HTERT RPE-1 (cell line): Measurements from ENCODE around the gene LSG1.

Experiments used
- in situ Hi-C: fragments of 300-500 bp; cut with MboI; formaldehyde crosslinking; loops from 4 replicates; pipeline ENCODE4 v1.14.3; 2020; ENCODE audit warnings: low sequenced_read_pairs

The LSG1 gene

DNA sequence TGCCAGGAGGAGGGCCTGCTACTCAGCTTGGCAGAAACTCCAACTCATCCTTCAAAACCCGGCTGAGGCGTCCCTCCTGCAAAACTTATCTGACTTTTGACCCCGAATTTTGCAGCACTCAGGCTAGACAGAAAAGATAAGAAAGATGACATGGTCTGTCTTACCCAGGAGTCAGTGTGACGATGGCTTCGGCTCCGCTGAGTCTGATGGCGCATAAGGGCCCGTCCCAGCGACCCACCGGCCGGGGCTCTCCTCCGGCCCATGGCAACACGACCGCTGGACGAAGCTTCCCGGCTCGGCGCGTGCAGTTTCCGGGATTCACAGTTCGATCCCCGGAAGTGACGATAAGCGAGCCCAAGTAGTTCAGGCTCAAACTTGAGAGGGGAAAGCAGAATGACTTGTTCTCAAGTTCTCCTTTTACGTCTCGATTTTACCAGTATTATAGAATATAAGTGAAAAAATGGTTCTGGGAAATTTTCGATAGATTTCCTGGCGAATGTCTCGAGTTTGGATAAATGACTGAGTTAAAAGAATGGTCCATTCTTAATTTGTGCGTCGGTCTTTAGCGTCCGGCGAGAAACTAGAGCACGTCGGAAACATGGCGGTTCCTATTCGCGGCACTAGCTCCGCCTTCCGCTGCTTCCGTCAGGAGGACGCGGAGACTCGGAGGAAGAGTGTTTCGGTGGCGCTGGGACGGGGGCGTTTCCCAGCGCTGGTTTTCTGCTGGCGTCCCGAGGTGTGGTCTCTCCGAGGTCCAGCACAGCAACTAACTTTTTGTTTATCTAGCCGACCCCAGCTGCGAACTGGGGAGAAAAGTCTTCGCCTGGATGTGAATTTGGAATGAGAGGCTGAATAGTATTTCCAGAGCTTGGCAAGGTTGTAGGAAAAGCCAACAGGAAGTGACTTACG is at the start of gene LSG1:
LSG1 (minus strand) TSS at position 292 of the 909 bp plus-strand sequence; CDS start at position 263, 29 bp downstream.
- in situ Hi-C loops: no loop called here

DNA sequence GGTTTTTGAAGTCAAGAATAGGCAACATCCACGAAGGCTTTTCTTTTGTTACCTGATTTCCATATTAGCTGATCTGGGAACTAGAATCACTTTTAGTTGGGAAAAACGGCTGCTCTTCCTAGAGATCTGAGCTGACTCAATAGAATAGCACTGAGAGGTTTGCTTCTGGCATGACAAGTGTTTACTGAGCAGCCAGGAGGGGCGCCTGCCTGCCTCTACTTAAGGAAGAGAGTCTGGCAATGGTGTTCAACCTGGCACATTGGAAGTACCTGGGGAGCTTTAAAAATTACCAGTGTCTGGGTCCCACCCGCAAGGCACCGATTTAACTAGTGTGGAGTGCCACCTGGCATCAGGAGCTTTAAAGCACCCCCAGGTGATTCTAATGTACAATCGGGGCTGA is 48.1 kb upstream of the LSG1 start:
- in situ Hi-C loops: no loop called here

DNA sequence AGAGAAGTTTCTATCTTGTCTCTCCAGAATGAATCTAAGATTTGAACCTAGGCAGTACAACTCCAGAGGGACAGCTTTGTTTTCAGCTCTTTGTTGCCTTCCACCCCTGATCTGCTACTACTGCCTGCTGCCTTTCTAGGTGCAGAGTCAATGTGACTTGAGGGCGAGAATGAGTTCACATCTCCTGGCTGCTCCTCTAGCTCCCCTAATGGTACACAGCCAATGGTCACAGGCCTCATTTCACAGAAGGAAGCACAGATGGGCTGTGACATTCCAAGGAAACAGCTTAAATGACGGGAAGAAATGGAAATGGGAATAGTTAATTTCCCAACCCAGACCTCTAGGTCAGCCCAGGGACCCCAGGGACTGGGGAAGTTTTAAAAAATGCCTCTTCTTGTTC is 46.1 kb upstream of the LSG1 start:
- in situ Hi-C loops: no loop called here

DNA sequence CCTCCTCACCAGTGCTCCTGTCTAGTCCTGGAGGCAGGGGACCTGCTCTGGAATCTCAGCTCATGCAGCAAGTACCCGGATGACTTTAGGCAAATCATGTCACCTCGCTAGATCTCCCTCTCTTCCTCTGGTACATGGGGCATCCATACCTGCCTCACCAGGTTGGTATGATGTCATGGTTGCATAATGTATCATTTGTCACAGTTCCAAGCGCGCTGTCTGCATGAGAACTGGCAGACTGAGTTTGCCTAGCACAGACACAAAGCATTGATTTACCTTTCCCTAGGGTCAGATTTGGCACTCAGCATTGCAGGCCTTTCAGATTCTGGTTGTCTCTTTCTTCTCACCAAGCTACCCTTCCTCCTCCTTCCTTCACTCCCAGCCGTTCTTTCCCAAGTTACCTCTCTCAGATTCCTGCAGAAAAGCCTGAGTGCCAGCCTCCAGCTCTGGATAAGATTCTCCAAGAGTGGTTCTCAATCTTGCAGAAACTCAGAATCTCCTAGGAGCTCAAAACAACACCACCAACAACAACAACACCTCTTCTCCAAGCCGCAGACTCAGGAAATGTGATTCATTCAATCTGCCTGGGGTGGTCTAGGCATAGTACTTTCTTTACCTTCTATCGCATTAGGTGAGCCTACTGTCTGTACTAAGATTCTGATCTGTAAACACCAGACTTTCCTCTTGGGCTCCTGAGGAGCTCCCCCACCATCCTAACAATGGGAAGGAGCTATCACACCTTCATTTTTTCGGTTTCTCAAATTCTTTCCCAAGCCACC is 43.2 kb upstream of the LSG1 start:
- in situ Hi-C loops: no loop called here

DNA sequence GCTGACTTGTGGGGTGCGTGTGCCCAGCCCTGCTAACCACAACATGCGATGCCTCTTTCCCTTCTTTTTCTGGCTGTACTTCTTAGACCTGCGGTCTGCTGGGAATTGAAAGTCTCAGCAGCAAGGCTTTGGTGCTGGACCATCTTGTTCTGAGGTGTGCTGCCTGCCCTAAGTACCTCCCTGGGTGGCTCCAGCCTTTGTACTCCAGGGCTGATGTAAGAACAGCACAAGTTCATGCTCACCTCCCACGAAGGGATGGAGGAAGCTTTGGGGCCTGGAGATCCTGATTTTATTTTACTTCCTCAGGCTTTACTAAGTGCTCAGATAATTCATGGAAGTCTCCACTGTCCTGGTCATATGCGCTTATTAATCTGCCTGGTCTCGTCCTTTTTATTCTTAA is 42.6 kb upstream of the LSG1 start:
- in situ Hi-C loops: no loop called here

DNA sequence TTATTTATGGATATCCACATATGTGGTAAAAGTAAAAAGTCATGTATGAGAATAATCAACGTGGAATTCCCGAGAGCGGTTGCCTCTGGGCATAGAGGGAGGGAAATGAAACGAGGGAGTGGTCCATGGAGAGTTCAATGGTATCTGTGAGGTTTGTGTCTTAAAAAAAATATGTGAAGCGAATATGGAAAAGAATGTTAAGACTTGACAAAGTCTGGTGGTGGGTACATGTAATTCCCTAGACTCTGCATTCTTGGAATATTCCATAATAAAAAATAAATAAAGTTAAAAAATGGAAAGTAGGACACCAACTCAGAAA is 42.1 kb upstream of the LSG1 start:
- in situ Hi-C loops: no loop called here

DNA sequence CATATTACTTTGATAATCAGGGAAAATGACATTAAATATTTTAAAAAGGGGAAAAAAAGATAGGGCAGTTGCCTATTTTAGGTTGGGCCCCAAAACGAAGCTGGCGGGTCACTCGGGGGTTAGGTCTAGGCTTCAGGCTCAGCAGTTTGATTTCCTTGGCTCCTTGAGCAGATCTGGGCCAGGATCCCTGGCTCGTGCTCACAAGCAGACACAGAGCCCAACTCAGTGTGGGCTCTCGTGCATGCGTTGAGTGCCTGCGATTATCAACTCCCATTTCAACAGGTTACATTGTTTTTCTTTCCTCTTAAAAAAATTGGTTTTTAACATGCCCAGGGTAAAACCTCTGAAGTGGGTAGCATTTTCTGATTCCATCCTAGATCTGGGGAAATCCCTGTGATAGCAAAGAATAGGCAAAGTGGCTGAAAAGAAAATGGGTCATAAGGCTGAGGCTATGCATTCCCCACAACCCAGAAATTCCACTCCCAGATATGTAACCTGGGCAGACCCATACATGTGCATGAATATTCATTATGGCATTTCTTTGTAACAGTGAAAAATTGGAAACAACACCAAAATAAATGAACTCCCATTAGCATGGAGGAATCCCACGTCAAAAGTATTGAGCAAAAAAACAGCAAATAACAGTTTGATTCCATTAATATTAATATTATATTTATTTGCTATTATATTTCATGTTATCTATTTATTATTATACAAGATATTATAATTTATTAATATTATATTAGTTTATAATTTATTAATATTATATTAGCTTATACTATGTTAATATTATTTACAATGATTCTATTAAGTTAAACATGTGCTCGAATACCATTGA is 41.5 kb upstream of the LSG1 start:
- in situ Hi-C loops: no loop called here

DNA sequence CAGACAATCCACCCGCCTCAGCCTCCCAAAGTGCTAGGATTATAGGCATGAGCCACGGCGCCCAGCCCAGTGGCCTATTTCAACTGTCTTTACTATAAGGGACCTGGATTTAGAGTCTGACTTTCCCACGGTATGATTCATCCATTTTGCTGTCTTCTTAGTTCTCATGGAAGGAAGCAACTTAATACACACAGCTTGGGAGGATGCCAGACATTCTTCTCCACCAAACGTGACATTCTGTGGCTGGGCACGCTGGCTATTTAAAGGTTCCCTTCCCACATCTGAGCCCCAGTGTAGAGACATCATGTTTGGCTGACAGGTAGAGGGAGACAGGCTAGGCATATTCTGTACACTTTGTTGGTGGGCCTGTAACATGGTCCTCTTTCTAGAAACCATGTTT is 39.9 kb upstream of the LSG1 start:
- in situ Hi-C loops: no loop called here

DNA sequence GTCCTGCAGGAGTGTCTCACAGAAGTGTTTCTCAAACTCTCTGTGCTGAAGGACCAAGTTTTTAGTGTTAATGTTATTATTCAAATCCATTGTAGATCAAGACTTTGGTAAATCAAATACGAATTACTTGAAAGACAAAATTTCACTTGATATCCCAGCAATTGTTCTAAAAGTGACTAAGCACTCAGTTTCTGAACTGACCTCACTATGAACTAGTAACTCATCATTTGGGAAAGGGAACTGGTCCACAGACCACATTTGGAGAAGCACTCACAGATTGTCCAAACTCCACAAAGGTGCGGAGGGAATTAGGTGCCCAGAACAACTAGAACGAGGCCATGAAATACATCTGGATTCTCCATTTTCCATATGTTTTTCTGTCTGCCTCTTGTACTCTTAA is 39.3 kb upstream of the LSG1 start:
- in situ Hi-C loops: no loop called here

DNA sequence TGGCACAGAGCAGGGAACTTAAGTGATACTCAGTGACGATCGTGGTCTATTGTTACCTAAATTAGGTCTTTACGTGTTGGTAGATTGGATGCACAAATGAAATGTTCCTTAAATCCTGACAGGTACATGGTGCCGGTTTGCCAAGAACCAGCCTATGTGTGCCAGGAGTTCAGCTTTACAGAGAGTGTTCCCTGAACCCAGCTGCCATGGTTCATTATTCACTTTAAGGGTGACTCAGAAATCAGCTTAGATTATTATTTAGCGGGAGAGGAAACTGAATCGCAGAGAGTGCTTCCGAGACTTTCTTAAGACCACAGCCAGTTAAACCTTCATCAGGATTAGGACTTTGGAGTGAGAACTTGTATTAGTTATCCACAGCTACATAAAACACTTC is 35.2 kb upstream of the LSG1 start:
- in situ Hi-C loops: no loop called here

DNA sequence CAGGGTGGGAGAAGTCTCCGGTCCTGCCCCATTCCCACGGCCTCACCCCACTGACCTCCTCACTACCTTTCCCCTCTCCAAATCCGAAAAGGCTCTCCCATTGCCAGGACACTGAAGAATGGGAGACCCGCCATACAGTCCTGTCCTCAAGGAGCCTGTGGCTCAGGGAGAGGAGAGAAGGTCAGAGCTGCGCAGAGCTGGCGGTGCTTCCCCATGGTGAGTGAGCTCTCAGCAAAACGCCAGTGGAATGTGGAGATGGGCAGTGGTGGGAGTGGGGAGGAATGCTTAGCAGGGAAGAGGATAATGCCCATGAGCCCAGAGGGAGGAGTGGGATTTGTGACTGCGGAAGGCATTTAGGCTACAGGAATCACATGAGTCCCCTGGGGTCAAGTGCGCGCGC is 33.8 kb upstream of the LSG1 start:
- in situ Hi-C loops: no loop called here

DNA sequence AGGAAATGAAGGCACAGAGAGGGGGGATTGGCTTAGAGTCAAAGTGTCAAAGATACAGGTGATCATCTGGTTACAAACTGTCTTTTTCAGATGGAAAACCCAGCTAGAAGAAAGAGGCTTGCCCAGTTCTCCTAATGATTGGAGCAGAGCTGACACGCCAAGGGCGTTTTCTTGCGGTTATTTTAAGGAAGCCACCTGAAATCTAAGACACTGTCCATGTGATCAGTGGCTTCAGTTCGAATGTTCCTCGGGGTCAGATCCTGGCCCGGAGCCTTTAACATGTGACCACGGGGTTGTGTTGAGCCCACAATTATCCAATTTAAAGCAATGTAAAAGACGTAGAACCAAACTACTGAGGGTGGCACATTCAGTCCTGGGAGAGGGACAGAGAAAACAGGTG is 33.2 kb upstream of the LSG1 start:
- in situ Hi-C loops: no loop called here

DNA sequence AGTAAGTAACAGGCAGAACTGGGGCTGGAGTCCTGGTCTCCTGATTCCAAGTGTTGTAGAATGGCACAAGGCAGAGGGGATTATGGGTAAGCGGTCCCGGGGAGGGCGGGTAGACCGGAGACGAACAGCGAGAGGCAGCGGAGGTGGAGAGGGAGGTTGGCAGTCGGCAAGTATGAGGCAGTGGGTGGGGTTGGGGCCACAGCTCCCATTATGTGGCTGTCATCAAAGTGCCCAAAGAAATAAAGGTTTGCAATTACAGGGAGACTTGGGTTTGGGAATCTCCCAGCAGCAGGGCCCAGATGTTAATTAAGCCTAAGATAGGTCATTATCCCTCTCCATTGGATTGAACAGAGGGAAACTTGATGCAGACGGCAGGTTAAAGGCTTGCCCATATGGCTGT is 30.6 kb upstream of the LSG1 start:
- in situ Hi-C loops: no loop called here

DNA sequence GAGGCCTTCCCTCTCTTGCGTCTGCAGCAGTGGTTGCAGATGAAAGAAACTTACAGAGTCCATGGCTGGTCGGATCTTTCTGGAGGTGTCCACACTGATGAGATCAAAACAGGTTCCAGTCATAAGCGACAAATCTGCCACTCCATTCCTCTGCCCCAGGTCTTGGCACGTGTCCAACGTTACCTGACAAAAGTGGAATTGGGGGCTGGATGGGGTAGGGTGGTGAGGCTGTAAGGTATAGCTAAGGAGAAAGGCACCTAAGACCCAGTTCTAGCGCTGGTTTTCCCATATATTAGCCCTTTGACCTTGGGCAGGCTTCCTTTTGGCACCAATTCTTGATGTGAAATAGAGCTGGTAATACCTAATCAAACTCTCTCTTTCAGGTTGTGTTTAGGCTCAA is 24.7 kb upstream of the LSG1 start:
- in situ Hi-C loops: no loop called here

DNA sequence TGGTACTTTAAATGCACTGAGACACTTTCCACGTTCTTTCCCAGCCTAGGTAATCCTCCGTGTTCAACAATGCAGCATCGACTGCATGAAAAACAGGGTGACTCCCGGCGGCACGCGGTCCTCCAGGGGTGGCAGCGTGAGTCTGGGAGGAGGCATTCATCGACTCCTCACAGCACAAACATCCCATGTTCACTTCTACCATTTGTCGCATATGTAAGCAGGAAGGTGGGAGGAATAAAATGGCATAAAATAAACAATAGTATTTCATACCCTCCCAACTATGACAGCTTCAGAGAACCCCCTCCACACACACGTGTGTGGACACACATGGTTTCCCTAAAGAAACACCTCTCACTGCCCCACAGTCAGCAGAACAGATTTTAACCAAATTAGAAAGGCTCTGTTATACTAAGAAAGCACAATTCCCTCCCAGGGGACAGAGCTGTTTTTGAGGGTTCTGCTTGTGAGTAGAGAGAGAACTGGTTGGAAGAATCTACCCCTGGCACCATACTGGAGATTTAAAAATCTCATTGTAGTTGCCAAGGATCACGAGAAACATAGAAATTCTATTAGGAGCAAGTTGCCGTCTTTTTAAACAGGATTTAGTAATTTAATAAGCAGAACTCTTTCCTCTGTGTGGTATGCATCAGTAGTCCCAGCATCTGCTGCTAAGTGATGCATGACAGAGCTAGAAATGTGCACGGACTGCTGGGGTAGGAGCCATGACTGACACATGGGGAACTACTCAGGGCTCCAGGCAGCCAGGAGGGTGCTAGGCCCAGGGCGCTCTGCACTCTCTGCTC is 19.7 kb upstream of the LSG1 start:
- in situ Hi-C loops: no loop called here

DNA sequence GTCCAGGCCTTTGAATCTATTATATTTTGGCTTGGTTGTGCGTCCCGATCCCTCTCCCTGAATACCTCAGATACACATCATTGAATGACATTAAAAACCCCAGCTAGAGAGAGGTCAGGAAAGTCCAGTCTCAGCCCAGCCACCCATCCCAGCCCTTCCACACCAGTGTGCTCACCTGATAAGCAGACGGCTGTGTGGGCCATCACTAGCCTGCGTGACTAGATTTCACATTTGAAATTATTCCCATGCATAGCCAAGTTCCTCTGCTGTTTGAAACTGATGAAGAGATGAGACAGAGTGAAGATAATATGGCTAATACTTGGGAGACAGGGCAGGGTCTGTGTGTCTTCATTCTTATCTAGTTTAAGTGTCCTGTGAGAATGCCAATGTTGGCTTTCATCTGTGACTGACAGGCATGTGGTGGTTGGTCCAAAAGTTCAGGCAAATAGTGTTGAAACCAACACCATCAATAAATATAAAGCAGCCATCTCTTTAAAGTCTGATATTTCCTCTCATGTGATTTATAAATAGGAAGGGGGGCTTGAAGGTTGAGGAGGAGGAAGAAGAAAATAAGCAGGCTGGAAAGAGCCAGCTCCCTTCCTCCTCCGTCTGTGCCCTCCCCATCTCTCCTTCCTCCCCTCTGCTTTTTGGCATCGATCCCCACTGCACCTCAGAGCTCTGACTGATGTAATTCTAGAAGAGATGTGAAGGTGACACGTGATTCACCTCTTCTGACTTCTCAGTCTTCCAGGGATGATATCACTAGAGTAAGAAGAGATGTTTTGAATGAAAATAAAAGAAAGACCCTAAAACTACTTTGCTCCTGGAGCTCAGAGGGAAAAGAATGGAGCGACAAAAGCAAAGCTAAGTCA is 18.7 kb upstream of the LSG1 start:
- in situ Hi-C loops: no loop called here

DNA sequence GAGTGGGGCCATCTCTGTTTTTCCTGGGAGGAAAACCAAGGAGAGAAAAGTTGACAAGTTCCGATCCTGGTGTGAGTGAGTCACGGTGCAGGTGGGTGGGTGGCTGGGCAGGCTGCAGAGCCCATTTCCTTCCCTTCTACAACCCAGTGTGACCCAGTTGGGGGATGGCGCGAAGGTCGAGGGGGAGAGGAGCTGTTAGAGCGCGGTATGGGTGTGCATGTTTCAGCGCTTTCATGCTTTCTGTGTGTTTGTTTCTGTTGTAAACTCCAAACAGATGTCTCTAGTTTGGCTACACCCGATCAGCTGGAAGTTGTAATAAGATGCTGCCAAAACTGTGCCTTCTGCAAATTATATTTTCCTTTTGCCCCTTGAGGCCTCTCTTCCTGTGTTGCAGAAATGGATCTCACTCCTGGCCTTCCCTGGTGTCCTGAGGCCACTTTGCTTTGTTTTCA is 17.5 kb upstream of the LSG1 start:
- in situ Hi-C loops: no loop called here

DNA sequence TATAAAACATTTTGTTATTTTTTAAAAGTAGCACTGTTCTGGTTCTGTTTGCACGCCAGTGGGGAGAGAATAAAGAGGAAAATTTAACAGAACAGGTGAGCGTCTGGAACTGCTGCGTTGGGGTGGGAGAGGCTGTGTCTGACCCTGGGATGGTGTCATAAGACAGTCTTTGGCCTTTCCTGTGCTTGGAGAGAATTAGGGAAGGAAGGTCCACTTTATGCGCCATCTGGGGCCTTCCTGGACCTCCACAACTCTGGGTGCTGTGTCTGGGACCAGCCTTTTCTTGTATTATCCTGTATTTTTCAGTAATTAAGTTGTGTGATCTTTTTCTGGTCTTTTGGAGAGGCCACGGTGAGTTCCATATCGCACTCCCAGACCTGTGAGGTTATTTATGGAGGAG is 17.0 kb upstream of the LSG1 start:
- in situ Hi-C loops: no loop called here

DNA sequence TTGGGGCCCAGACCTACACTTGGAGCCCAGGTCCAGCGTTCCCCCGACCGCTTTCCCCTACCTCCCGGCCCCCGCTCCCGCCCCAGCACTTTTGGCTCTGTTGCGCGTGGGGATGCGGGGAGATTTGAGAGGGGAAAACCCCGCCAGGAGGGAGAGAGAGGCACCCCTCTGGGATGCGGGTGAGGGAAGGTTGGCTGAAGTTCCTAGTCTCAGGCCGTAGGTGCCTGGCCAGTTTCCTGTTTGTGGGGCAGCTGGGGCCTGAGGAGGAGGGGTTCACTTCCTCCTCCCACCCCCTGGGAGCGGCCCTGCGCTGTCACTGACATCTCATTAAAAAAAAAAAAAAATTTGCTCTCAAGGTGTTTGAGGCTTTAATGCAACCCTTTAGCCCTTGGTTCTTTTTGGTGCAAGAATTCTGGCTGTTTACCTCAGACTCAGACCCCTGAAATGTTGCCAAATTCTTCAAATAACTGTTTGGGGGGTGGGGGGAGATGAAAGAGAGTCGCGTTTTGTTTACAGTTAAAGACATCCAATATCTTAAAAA is 16.3 kb upstream of the LSG1 start:
- in situ Hi-C loops: no loop called here
